ENCODE measurements around the gene KNDC1.
"Not testable (repeated sequence)": the region's sequence is repeated elsewhere in the genome, so short reads cannot be mapped to it uniquely, and the experiment has no call there.

The KNDC1 gene

GRCh38 chr10:133226251-133226808, 66.3 kb downstream of the KNDC1 start:
- no peak for DNase-seq

GRCh38 chr10:133227256-133227655, 67.2 kb downstream of the KNDC1 start:
- DNase-seq = no peak

GRCh38 chr10:133229265-133230043, 69.4 kb downstream of the KNDC1 start:
- DNase-seq = no peak

- DNase-seq = no peak
Measured at GRCh38 chr10:133230044-133230361, 70.0 kb downstream of the KNDC1 start, which contains the start of gene UTF1. TSS of gene UTF1 (plus strand) at chr10:133230217. CDS start at chr10:133230289, 72 bp downstream.

- peak; percentile 19 for DNase-seq
Measured at GRCh38 chr10:133230387-133231195, 70.6 kb downstream of the KNDC1 start.

- no peak for DNase-seq
Measured at GRCh38 chr10:133231244-133231945, 71.4 kb downstream of the KNDC1 start.

- DNase-seq = no peak
Measured at GRCh38 chr10:133231946-133232574, 72.0 kb downstream of the KNDC1 start.

GRCh38 chr10:133234796-133235195, 74.8 kb downstream of the KNDC1 start:
- DNase-seq = not testable (repeated sequence)

- DNase-seq = no peak
Measured at GRCh38 chr10:133235265-133235855, 75.3 kb downstream of the KNDC1 start.

- DNase-seq = no peak
Measured at GRCh38 chr10:133235932-133236331, 75.9 kb downstream of the KNDC1 start.

GRCh38 chr10:133236401-133237240, 76.6 kb downstream of the KNDC1 start:
- no peak for DNase-seq

GRCh38 chr10:133237241-133237587, 77.2 kb downstream of the KNDC1 start:
- no peak for DNase-seq

- DNase-seq = no peak
Measured at GRCh38 chr10:133237588-133238465, 77.8 kb downstream of the KNDC1 start, which contains the start of gene VENTX. TSS of gene VENTX (plus strand) at chr10:133237855. CDS start at chr10:133237915, 60 bp downstream.

GRCh38 chr10:133238466-133238804, 78.4 kb downstream of the KNDC1 start:
- DNase-seq = no peak

GRCh38 chr10:133239990-133240389, 80.0 kb downstream of the KNDC1 start:
- no peak for DNase-seq

GRCh38 chr10:133241501-133242205, 81.6 kb downstream of the KNDC1 start:
- DNase-seq = peak; percentile 24

GRCh38 chr10:133242611-133243356, 82.8 kb downstream of the KNDC1 start:
- DNase-seq = no peak

GRCh38 chr10:133243593-133243992, 83.6 kb downstream of the KNDC1 start:
- DNase-seq = no peak

Data from activated naive CD4-positive, alpha-beta T cell treated with Interleukin-2 at 50 U/mL for 16 hours (primary cell).